RWPE2 (cell line): Measurements from ENCODE around the gene SLC13A5.

ENCODE experiments used
- ATAC-seq: fragments of 200-7000 bp; cut with Tn5 transposase; 3 replicates; pipeline ENCODE4 v1.9.1; 2021; ENCODE audit warnings: low read depth
- DNase-seq: peaks from one replicate; pipeline ENCODE4 v3.0.0-alpha.2; 2020; ENCODE audit warnings: low spot score
- H3K27ac ChIP-seq: fragments of 450-650 bp; 2 replicates; pipeline ENCODE4 v1.5.1; 2017; ENCODE audit warnings: mild to moderate bottlenecking; ENCODE audit not compliant: poor library complexity, severe bottlenecking
- H3K27me3 ChIP-seq: fragments of 250-450 bp; sonication (Bioruptor Pico); 2 replicates; pipeline ENCODE4 v1.5.1; 2021; ENCODE audit warnings: mild to moderate bottlenecking, moderate library complexity; ENCODE audit not compliant: insufficient read depth, poor library complexity, severe bottlenecking
- H3K36me3 ChIP-seq: fragments of 250-450 bp; sonication (Bioruptor Pico); 2 replicates; pipeline ENCODE4 v1.5.1; 2020; ENCODE audit warnings: low read depth, mild to moderate bottlenecking, moderate library complexity
- H3K4me1 ChIP-seq: fragments of 250-450 bp; sonication (Bioruptor Pico); 2 replicates; pipeline ENCODE4 v1.5.1; 2021; ENCODE audit warnings: mild to moderate bottlenecking, moderate library complexity; ENCODE audit not compliant: insufficient read depth, poor library complexity, severe bottlenecking
- H3K4me3 ChIP-seq: fragments of 250-450 bp; sonication (Bioruptor Pico); 2 replicates; pipeline ENCODE4 v1.5.1; 2021; ENCODE audit warnings: mild to moderate bottlenecking, moderate library complexity; ENCODE audit not compliant: severe bottlenecking
- H3K9me3 ChIP-seq: fragments of 250-450 bp; sonication (Bioruptor Pico); 2 replicates; pipeline ENCODE4 v1.5.1; 2021; ENCODE audit warnings: mild to moderate bottlenecking, moderate library complexity; ENCODE audit not compliant: severe bottlenecking
- TF ChIP-seq, protein P1 (sequence below): fragments of 450-650 bp; IDR thresholded peaks from one replicate; pipeline ENCODE4 v1.5.1; 2017; ENCODE audit warnings: mild to moderate bottlenecking, moderate library complexity; ENCODE audit not compliant: poor library complexity, severe bottlenecking

Gene SLC13A5

GRCh38 chr17:6704470-6705052 lies 8.6 kb downstream of the SLC13A5 start:
- Histone ChIP-seq H3K27me3 (no peaks in the 10 kb centered on the region), H3K9me3 (no peaks in the 10 kb centered on the region), H3K27ac (no peak overlapping the region), H3K4me3 (no peak overlapping the region), H3K4me1 (no peaks in the 10 kb centered on the region), H3K36me3 (no peaks in the 10 kb centered on the region)
- no peak for DNase-seq
- ATAC-seq = no peak
- TF ChIP-seq, protein P1, sequence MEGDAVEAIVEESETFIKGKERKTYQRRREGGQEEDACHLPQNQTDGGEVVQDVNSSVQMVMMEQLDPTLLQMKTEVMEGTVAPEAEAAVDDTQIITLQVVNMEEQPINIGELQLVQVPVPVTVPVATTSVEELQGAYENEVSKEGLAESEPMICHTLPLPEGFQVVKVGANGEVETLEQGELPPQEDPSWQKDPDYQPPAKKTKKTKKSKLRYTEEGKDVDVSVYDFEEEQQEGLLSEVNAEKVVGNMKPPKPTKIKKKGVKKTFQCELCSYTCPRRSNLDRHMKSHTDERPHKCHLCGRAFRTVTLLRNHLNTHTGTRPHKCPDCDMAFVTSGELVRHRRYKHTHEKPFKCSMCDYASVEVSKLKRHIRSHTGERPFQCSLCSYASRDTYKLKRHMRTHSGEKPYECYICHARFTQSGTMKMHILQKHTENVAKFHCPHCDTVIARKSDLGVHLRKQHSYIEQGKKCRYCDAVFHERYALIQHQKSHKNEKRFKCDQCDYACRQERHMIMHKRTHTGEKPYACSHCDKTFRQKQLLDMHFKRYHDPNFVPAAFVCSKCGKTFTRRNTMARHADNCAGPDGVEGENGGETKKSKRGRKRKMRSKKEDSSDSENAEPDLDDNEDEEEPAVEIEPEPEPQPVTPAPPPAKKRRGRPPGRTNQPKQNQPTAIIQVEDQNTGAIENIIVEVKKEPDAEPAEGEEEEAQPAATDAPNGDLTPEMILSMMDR = no peak

DNA sequence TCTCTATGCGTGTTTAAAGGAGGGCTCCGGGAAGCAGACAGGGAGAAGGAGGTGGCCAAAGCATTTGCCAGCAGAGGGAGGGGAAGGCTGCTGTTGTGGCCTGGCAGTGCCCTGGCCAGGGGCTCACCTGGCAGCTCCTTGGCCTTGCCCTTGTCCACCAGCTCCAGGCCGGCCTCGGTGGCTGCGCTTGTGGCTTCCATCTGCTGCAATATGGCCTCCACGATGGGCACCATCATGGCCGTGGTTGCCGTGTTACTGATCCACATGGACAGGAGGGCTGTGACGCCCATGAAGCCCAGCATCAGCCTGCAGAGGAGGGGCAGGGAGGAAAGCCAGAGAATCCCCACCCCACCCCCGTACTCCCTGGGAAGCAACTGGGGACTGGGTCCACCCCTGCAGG lies 9.4 kb downstream of the SLC13A5 start:
- H3K9me3 ChIP-seq = no peaks in the 10 kb centered on the region

GRCh38 chr17:6702567-6703215 lies 10.5 kb downstream of the SLC13A5 start:
- no peak overlapping the region for H3K4me3 ChIP-seq
- no peak overlapping the region for H3K27ac ChIP-seq
- H3K9me3 ChIP-seq = no peaks in the 10 kb centered on the region
- ATAC-seq (no peak), DNase-seq (no peak)
- H3K4me1 ChIP-seq = no peaks in the 10 kb centered on the region
- TF ChIP-seq, protein P1 = no peak
- no peaks in the 10 kb centered on the region for H3K27me3 ChIP-seq
- H3K36me3 ChIP-seq = no peaks in the 10 kb centered on the region

More for the DNA sequence above, 9.4 kb downstream of the SLC13A5 start:
- DNase-seq (no peak), ATAC-seq (no peak)
- TF ChIP-seq, protein P1 = no peak
- H3K4me1 ChIP-seq = no peaks in the 10 kb centered on the region
- no peak overlapping the region for H3K4me3 ChIP-seq
- no peaks in the 10 kb centered on the region for H3K36me3 ChIP-seq
- H3K27ac ChIP-seq = no peak overlapping the region
- no peaks in the 10 kb centered on the region for H3K27me3 ChIP-seq

DNA sequence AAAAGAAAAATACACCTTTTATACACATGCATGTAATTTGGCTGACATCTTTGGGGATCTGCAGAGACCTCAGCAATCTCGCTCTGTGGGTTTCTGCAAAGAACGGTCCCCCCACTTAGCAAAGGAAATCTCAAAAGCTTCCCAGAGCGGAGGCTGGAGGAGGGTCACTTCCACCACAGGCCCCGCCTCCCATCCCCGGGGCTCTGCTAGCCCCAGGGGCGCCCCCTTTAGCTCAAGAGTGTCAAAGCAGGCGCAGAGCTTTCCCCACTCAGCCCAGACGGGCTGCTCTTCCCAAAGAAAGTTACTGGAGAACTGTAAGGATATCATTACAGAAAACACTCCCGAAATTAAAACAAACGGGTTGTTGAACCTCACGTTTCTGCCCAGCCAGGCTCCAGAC lies 11.4 kb downstream of the SLC13A5 start:
- no peaks in the 10 kb centered on the region for H3K36me3 ChIP-seq
- H3K27me3 ChIP-seq = no peaks in the 10 kb centered on the region
- H3K27ac ChIP-seq = no peak overlapping the region
- no peaks in the 10 kb centered on the region for H3K9me3 ChIP-seq
- DNase-seq (no peak), ATAC-seq (no peak)
- H3K4me3 ChIP-seq = no peak overlapping the region
- TF ChIP-seq, protein P1 = no peak
- H3K4me1 ChIP-seq = no peaks in the 10 kb centered on the region

DNA sequence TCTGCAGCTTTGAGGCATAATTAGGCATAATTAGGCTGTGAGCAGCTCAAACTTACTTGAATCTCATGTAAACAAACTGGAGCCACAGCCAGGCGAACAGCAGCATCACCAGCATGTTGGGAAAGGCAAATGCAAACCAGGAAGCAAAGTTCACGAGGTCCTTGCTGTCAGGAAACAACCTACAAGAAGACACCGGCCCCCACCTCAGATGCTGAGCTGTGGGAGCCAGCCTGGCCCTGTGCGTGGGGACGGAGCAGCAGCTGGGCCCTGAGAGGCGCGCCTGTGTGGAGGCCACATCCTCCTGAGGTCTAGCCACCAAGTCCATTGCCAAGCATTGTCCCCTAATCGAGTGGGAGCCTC lies 12.2 kb downstream of the SLC13A5 start:
- no peaks in the 10 kb centered on the region for H3K9me3 ChIP-seq
- no peaks in the 10 kb centered on the region for H3K36me3 ChIP-seq
- no peaks in the 10 kb centered on the region for H3K4me1 ChIP-seq
- TF ChIP-seq, protein P1 = no peak
- DNase-seq = no peak
- H3K27ac ChIP-seq = no peak overlapping the region
- H3K4me3 ChIP-seq = no peak overlapping the region
- no peaks in the 10 kb centered on the region for H3K27me3 ChIP-seq
- ATAC-seq = no peak
